GM23338 (cell line): ENCODE measurements around the gene MRPS11. TPM values are rescaled to one million over a fixed set of nuclear protein-coding genes. Genes with fewer than 3 reads are reported as not detected.

Experiments
- ATAC-seq: fragments of 200-7000 bp; cut with Tn5 transposase; 3 replicates; pipeline ENCODE4 v1.9.1; 2020
- DNase-seq: peaks from one replicate; pipeline ENCODE4 v3.0.0-alpha.2; 2015; ENCODE audit warnings: low spot score
- H2AFZ ChIP-seq: fragments of 200-600 bp; sonication (generic); 2 replicates; pipeline ENCODE4 v1.8.0; 2016; ENCODE audit warnings: antibody characterized with exemption, mild to moderate bottlenecking, moderate library complexity
- H3F3A ChIP-seq: fragments of 200-600 bp; sonication (generic); replicated peaks from 2 replicates; pipeline ENCODE4 v1.8.0; 2017; ENCODE audit warnings: antibody characterized with exemption, mixed run types, low read depth
- H3K27ac ChIP-seq: fragments of 200-600 bp; sonication (generic); 2 replicates; pipeline ENCODE4 v1.6.1; 2016; ENCODE audit warnings: low read depth
- H3K27me3 ChIP-seq: fragments of 200-600 bp; sonication (generic); 2 replicates; pipeline ENCODE4 v1.8.0; 2016; ENCODE audit warnings: mild to moderate bottlenecking, mixed run types, moderate library complexity; ENCODE audit not compliant: insufficient read depth
- H3K36me3 ChIP-seq: fragments of 200-600 bp; sonication (generic); 2 replicates; pipeline ENCODE4 v1.8.0; 2016; ENCODE audit warnings: mild to moderate bottlenecking; ENCODE audit not compliant: insufficient read depth
- H3K4me1 ChIP-seq: fragments of 200-600 bp; sonication (generic); 2 replicates; pipeline ENCODE4 v1.8.0; 2016; ENCODE audit warnings: mild to moderate bottlenecking, moderate library complexity; ENCODE audit not compliant: insufficient read depth
- H3K4me2 ChIP-seq: fragments of 200-600 bp; sonication (generic); 2 replicates; pipeline ENCODE4 v1.7.1; 2017; ENCODE audit warnings: mixed run types
- H3K4me3 ChIP-seq: fragments of 200-600 bp; sonication (generic); 2 replicates; pipeline ENCODE4 v1.6.1; 2016; ENCODE audit warnings: mixed run types
- H3K79me2 ChIP-seq: fragments of 200-600 bp; sonication (generic); replicated peaks from 2 replicates; pipeline ENCODE4 v1.8.0; 2017; ENCODE audit warnings: mild to moderate bottlenecking; ENCODE audit not compliant: insufficient read depth
- H3K9me2 ChIP-seq: fragments of 200-600 bp; sonication (generic); 2 replicates; pipeline ENCODE4 v1.8.0; 2017; ENCODE audit not compliant: insufficient read depth
- H4K20me1 ChIP-seq: fragments of 200-600 bp; sonication (generic); replicated peaks from 2 replicates; pipeline ENCODE4 v1.8.0; 2017; ENCODE audit warnings: mild to moderate bottlenecking; ENCODE audit not compliant: insufficient read depth
- H3K27ac Mint-ChIP-seq: 2 replicates; pipeline ENCODE4 v1.8.0; 2020; ENCODE audit warnings: inconsistent platforms, mild to moderate bottlenecking, moderate library complexity, mixed read lengths
- H3K27me3 Mint-ChIP-seq: 3 replicates; pipeline ENCODE4 v1.8.0; 2022; ENCODE audit warnings: low read depth, mild to moderate bottlenecking, moderate library complexity, mixed read lengths, inconsistent platforms; ENCODE audit not compliant: insufficient read depth, poor library complexity
- H3K36me3 Mint-ChIP-seq: 3 replicates; pipeline ENCODE4 v1.8.0; 2021; ENCODE audit warnings: low read depth, mild to moderate bottlenecking, inconsistent platforms, moderate library complexity, mixed read lengths
- H3K4me1 Mint-ChIP-seq: 3 replicates; pipeline ENCODE4 v1.8.0; 2020; ENCODE audit warnings: mild to moderate bottlenecking, inconsistent platforms, mixed read lengths
- H3K4me3 Mint-ChIP-seq: 3 replicates; pipeline ENCODE4 v1.8.0; 2021; ENCODE audit warnings: moderate library complexity, mild to moderate bottlenecking, inconsistent platforms, mixed read lengths
- H3K9me3 Mint-ChIP-seq: 3 replicates; pipeline ENCODE4 v1.8.0; 2020; ENCODE audit warnings: moderate library complexity, mild to moderate bottlenecking, inconsistent platforms, mixed read lengths
- CREB1 ChIP-seq: fragments of 250-450 bp; sonication (Bioruptor Pico); IDR thresholded peaks from 2 replicates; pipeline ENCODE4 v1.5.0; 2020; ENCODE audit warnings: low read depth, mild to moderate bottlenecking, moderate library complexity
- CTCF ChIP-seq, 2 experiments: fragments of 200-600 bp in 1 of 2; sonication (generic) in 1 of 2; conservative IDR thresholded peaks; 2 replicates each; pipeline versions ENCODE4 v1.5.1 to v1.6.1; 2016 to 2017; ENCODE audit warnings: antibody characterized with exemption in 2 of 2, low read depth in 2 of 2, mild to moderate bottlenecking in 2 of 2, moderate library complexity in 1 of 2
- EZH2 ChIP-seq: fragments of 200-600 bp; sonication (generic); IDR thresholded peaks from one replicate; pipeline ENCODE4 v1.8.0; 2017; ENCODE audit warnings: antibody characterized with exemption, mild to moderate bottlenecking, low read depth; ENCODE audit not compliant: unreplicated experiment
- EZH2phosphoT487 ChIP-seq: fragments of 200-600 bp; sonication (generic); IDR thresholded peaks from one replicate; pipeline ENCODE4 v1.8.1; 2018; ENCODE audit warnings: antibody characterized with exemption; ENCODE audit not compliant: unreplicated experiment
- JUNB ChIP-seq: IDR thresholded peaks from one replicate; pipeline ENCODE4 v1.6.1; 2016; ENCODE audit warnings: antibody characterized with exemption; ENCODE audit not compliant: unreplicated experiment
- NANOG ChIP-seq: IDR thresholded peaks from 2 replicates; pipeline ENCODE4 v1.6.1; 2016; ENCODE audit warnings: antibody characterized with exemption, borderline replicate concordance
- STAT1 ChIP-seq: IDR thresholded peaks from one replicate; pipeline ENCODE4 v1.6.1; 2016; ENCODE audit warnings: antibody characterized with exemption; ENCODE audit not compliant: unreplicated experiment
- ZNF114 ChIP-seq: fragments of 250-450 bp; sonication (Bioruptor Pico); IDR thresholded peaks from 2 replicates; pipeline ENCODE4 v1.5.0; 2020; ENCODE audit warnings: mild to moderate bottlenecking, moderate library complexity
- ZNF331 ChIP-seq: fragments of 250-450 bp; sonication (Bioruptor Pico); IDR thresholded peaks from 2 replicates; pipeline ENCODE4 v1.5.0; 2020; ENCODE audit warnings: low read depth, mild to moderate bottlenecking, moderate library complexity
- ZNF462 ChIP-seq: fragments of 250-450 bp; sonication (Bioruptor Pico); IDR thresholded peaks from 2 replicates; pipeline ENCODE4 v1.5.0; 2020; ENCODE audit warnings: mild to moderate bottlenecking, moderate library complexity
- polyA plus RNA-seq: library from polyadenylated mRNA; unstranded; fragments of >200 nt; fragmentation: Nextera tagmentation; extraction: Ambion mirVana; gene quantifications from 2 replicates; pipeline ENCODE4 v1.2.1, GENCODE V29; 2016
- total RNA-seq: library from RNA; depleted of rRNA; stranded (reverse); fragments of >200 nt; shearing (Covaris generic); gene quantifications from 2 replicates; pipeline ENCODE4 v1.2.3, GENCODE V29; 2014
- TF ChIP-seq, protein P1 (sequence below): IDR thresholded peaks from one replicate; pipeline ENCODE4 v1.6.1; 2018; ENCODE audit warnings: antibody characterized with exemption; ENCODE audit not compliant: unreplicated experiment

Gene MRPS11
- total and polyA plus RNA-seq, 2 experiments from 2014 or later, result 35.8 to 57.9 TPM

DNA sequence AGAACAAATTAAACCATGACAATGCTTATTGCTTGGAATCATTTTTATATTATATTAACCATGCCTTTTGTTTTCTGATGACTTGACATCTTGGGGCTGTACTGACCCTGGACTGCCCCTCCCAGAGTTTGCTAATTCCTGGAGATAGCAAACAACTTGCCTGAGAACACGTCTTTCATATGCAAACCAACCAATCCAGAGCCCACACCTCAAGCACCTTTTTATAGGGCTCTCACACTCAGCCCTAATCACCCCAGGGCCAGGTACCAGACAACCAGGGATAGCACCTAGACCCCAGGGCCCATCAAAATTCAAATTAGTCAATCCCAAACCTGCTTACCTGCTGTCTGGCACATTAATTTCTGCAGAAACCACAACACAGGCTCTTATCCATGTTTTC lies 36.9 kb downstream of the MRPS11 start:
- no peak overlapping the region for H3K4me3 ChIP-seq
- H2AFZ ChIP-seq, result no peak overlapping the region
- TF ChIP-seq JUNB (no peak), ZNF462 (no peak), EZH2phosphoT487 (no peak), NANOG (no peak), EZH2 (no peak), STAT1 (no peak)
- peak; percentile 93 for ATAC-seq
- no peak overlapping the region for H3K27ac ChIP-seq
- peaks cover 17% of the 10 kb centered on the region; the same call in 1 of the 2 replicates for H3K27me3 ChIP-seq
- Mint-ChIP-seq H3K4me3 (no peak overlapping the region; the same call in 2 of the 3 replicates), H3K27me3 (peaks cover 8% of the 10 kb centered on the region), H3K9me3 (no peaks in the 10 kb centered on the region), H3K27ac (no peak overlapping the region), H3K4me1 (peaks cover 22% of the 10 kb centered on the region), H3K36me3 (peaks cover 9% of the 10 kb centered on the region; the same call in 1 of the 3 replicates)
- H3K4me1 ChIP-seq, result peaks cover 14% of the 10 kb centered on the region
- no peaks in the 10 kb centered on the region; the same call in 1 of the 2 replicates for H4K20me1 ChIP-seq
- H3F3A ChIP-seq, result no peaks in the 10 kb centered on the region
- H3K9me2 ChIP-seq, result no peaks in the 10 kb centered on the region
- H3K4me2 ChIP-seq, result 0 out of 2 replicates have a peak overlapping the region, but pooled peaks have one; percentile 18
- DNase-seq, result peak; percentile 39
- H3K79me2 ChIP-seq, result no peaks in the 10 kb centered on the region
- no peaks in the 10 kb centered on the region for H3K36me3 ChIP-seq

DNA sequence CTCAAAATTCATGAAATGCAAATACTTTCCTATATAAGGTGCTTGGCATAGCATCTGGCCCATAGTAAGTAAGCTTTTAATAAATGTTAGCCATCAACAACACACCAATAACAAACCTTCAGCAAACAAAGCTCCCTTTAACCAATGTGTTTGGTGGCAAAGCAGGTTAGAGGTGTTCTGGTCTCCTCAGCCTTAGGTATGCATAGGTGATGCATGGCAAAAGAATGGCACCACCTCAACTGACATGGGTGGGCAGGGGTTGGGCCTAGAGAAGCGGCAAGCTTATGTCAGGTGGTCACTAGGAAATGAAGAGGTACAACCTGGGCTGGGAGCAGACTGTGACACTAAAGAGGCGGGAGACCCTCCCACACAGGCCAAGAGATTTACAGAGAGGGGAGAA lies 38.2 kb downstream of the MRPS11 start:
- Histone ChIP-seq H3K36me3 (no peaks in the 10 kb centered on the region), H3K4me2 (no peak overlapping the region), H3F3A (no peaks in the 10 kb centered on the region), H3K4me1 (peaks cover 14% of the 10 kb centered on the region), H3K9me2 (0 out of 2 replicates have a peak, but pooled peaks cover 3% of the 10 kb centered on the region), H3K27me3 (peaks cover 17% of the 10 kb centered on the region; the same call in 1 of the 2 replicates), H3K79me2 (no peaks in the 10 kb centered on the region), H3K27ac (no peak overlapping the region), H4K20me1 (no peaks in the 10 kb centered on the region; the same call in 1 of the 2 replicates), H2AFZ (no peak overlapping the region), H3K4me3 (no peak overlapping the region)
- no peak overlapping the region for H3K4me3 Mint-ChIP-seq
- no peak for ATAC-seq
- H3K36me3 Mint-ChIP-seq, result peaks cover 13% of the 10 kb centered on the region; the same call in 1 of the 3 replicates
- H3K27me3 Mint-ChIP-seq, result peaks cover 8% of the 10 kb centered on the region
- no peak for DNase-seq
- H3K27ac Mint-ChIP-seq, result no peak overlapping the region
- no peaks in the 10 kb centered on the region for H3K9me3 Mint-ChIP-seq
- H3K4me1 Mint-ChIP-seq, result peaks cover 22% of the 10 kb centered on the region
- TF ChIP-seq ZNF114 (CRISPR knock-in tag) (no peak), CREB1 (no peak), ZNF331 (CRISPR knock-in tag) (no peak), STAT1 (no peak), CTCF (conservative IDR thresholded peaks at IDR 0.05; ENCODE audit: low read depth in 2 of 2) (no peak)
- TF ChIP-seq, protein P1, sequence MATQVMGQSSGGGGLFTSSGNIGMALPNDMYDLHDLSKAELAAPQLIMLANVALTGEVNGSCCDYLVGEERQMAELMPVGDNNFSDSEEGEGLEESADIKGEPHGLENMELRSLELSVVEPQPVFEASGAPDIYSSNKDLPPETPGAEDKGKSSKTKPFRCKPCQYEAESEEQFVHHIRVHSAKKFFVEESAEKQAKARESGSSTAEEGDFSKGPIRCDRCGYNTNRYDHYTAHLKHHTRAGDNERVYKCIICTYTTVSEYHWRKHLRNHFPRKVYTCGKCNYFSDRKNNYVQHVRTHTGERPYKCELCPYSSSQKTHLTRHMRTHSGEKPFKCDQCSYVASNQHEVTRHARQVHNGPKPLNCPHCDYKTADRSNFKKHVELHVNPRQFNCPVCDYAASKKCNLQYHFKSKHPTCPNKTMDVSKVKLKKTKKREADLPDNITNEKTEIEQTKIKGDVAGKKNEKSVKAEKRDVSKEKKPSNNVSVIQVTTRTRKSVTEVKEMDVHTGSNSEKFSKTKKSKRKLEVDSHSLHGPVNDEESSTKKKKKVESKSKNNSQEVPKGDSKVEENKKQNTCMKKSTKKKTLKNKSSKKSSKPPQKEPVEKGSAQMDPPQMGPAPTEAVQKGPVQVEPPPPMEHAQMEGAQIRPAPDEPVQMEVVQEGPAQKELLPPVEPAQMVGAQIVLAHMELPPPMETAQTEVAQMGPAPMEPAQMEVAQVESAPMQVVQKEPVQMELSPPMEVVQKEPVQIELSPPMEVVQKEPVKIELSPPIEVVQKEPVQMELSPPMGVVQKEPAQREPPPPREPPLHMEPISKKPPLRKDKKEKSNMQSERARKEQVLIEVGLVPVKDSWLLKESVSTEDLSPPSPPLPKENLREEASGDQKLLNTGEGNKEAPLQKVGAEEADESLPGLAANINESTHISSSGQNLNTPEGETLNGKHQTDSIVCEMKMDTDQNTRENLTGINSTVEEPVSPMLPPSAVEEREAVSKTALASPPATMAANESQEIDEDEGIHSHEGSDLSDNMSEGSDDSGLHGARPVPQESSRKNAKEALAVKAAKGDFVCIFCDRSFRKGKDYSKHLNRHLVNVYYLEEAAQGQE, result no peak
